HFF-Myc (cell line): ENCODE data around the gene GOLGA2.

Experiments
- DNase-seq: peaks from one replicate; pipeline ENCODE4 v3.0.0-alpha.2; 2011; ENCODE audit warnings: low read depth; ENCODE audit errors: extremely low read depth
- H3K4me3 ChIP-seq: replicated peaks from 2 replicates; pipeline ENCODE4 v1.5.1; 2011; ENCODE audit warnings: low read depth, mild to moderate bottlenecking, control low read depth, low read length
- TF ChIP-seq, protein P1 (sequence below): IDR thresholded peaks from 2 replicates; pipeline ENCODE4 v1.5.1; 2012; ENCODE audit warnings: mild to moderate bottlenecking, low read depth, low read length, control low read depth; ENCODE audit errors: missing control alignments

GOLGA2 gene

DNA sequence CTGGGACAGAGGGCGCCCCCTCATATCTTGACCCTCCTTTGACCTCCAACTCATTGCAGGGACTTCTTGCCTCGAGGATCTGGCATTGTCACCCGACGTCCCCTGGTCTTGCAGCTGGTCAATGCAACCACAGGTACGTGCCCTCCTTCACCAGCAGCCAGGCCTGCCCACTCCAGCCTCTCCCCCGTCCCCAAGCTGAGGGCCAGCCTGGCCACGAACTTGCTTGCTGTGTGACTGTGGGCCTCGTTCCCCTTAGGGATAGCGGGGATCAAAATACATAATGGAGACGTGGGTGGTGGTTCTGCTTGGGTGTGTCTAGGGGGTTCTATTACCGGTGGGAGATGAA is 57.7 kb downstream of the GOLGA2 start:
- H3K4me3 ChIP-seq = no peak overlapping the region
- TF ChIP-seq, protein P1, sequence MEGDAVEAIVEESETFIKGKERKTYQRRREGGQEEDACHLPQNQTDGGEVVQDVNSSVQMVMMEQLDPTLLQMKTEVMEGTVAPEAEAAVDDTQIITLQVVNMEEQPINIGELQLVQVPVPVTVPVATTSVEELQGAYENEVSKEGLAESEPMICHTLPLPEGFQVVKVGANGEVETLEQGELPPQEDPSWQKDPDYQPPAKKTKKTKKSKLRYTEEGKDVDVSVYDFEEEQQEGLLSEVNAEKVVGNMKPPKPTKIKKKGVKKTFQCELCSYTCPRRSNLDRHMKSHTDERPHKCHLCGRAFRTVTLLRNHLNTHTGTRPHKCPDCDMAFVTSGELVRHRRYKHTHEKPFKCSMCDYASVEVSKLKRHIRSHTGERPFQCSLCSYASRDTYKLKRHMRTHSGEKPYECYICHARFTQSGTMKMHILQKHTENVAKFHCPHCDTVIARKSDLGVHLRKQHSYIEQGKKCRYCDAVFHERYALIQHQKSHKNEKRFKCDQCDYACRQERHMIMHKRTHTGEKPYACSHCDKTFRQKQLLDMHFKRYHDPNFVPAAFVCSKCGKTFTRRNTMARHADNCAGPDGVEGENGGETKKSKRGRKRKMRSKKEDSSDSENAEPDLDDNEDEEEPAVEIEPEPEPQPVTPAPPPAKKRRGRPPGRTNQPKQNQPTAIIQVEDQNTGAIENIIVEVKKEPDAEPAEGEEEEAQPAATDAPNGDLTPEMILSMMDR = no peak
- no peak for DNase-seq

DNA sequence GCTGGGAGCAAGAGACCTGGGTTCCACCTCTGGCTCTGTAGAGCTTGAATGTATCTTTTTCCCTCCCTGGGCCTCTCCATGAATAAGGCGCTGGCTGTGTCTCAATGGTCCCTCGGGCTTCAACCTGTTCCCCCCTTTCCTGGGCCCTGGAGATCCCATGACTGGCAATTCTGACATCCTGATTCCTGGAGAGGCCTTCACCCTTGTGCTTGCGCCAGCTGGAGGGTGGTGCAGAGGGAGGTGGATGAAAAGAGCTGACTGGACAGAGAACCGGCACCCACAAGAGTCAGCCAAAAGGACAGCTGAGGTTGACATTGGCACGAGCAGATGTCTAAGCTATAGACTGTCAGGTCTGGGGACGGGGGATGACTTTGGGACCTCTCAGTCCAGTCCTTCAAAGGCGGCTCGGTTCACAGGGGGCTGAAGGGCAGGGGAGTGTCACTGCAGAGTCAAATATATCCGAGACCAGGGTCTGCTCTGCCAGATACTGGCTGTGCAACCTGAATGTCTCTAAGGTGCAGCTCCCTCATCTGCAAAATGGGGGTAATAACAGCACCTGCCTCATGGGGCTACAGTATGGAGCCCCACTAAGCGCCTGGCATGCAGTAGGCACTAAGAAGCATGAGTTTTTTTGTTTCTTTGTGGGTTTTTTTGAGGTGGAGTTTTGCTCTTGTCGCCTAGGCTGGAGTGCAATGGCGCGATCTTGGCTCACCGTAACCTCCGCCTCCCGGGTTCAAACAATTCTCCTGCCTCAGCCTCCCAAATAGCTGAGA is 58.8 kb downstream of the GOLGA2 start:
- no peak overlapping the region for H3K4me3 ChIP-seq
- TF ChIP-seq, protein P1 = no peak
- no peak for DNase-seq

DNA sequence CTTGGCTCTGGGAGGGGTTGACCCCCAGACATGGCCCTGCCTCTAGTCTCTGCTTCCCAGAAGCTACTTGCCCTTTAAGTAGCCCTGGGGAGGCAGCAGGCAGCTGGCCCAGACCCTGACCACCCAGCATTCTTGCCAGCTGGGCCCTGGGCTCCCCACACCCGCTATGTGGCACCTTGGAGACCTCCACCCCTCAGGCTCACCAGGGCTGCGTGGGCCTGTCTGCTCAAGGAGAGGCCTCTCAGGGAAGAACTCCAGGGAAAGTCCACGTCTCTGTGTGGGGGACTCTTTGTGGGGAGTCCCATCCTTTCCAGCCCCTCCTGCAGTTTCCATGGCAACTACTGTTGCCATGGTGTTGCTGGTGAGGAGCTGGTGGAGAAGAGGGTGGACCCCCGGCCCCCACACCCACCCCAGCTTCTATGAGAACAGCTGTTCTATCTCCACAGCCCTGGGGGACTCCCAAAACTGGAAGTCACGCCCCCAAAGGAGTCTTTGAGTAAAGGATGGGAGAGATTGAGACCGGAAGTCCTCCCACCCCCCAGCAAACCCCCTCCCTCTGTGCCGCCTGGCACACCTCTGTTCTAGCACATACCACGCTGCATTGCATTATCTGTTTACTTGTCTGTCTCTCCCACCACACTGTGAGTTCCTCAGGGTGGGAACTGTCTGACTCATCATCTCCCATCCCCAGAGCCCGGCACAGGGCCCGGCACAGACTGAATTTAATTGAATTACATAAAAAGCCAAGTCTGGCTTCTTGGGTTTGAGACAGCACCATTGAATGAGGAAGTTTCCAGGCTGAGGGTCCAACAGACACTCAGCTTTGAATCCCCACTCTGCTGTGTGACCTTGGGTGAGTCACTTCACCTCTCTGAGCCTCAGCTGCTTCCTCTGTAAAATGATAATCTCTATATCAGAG is 60.1 kb downstream of the GOLGA2 start:
- TF ChIP-seq, protein P1 = no peak
- no peak for DNase-seq

DNA sequence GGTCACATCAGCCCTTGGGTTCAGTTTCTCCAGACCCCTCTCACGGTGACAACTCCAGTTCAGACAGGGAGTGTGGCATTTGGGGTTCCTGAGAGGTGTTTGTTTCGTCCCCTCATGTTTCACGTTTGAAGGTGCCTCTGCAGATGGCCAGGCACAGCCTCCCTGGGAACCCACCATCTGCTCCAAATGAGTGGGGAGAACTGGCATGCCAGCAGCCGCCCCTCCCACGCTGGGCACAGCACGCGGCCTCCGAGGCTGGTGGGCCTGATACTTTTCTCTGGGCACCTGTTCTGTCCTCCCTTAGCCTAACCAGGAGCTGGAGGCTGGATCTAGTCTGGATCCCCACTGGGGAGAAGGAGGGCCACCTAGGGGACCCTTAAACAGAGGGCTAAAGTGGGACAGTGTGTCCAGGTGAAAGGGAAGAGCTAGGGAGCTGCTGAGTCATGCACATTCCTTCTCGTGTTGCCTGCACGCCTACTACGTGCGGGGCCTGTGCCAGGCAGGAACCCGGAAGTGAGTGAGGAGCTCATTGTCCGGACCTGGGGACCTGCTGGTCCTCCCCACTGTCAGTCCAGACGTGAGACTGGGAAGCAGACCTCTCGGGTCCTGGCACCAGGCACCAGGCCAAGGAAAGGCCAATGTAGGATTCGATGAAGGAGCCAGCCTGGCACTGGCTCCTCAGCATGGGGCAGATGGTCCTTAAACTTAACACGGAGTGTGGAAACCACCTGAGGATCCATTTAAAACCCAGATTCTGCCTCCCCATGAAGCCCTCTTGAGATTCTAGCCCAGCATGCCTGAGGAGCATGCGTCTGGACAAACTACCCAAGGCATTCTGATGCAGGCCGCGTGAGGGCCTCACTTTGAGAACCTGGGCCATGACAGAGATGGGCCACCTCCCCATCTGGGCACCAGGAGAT is 61.0 kb downstream of the GOLGA2 start:
- DNase-seq = no peak
- no peak overlapping the region for H3K4me3 ChIP-seq
- TF ChIP-seq, protein P1 = no peak

More for the DNA sequence above, 60.1 kb downstream of the GOLGA2 start:
- no peak overlapping the region for H3K4me3 ChIP-seq

DNA sequence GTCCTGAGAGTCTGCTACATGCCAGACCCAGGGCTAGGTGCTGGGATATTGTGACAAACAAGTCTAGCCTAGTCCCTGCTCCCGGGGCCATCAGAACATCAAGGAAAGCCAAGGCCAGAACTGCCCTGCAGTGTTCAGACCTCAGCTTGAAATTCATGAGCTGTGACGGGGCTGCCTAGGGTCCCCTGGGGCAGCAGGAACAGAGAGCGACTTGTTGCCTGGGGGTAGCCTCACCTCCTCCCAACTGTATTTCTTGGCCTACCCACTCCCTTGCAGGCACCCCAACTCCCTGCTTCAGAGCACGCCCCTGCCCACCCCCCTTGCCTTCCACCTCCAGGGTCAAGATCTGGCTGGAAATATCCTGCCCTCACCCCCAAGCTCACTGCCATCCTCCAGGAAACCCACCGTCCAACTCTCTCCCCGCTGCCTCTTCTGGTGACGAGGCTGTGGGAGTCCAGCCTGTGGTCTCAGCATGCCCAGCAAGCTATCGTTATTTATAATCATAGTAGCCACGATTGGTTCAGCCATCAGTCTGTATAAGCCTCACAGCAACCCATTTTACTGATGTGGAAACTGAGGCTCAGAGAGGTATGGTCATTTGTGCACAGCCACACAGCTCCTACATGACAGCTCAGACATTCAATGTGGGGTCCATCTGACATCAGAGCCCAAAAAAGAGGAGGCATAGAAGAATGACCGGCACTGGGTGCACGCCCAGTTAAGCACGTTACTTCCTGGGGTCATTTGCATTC is 61.9 kb downstream of the GOLGA2 start:
- DNase-seq = no peak
- H3K4me3 ChIP-seq = no peak overlapping the region
- TF ChIP-seq, protein P1 = no peak

DNA sequence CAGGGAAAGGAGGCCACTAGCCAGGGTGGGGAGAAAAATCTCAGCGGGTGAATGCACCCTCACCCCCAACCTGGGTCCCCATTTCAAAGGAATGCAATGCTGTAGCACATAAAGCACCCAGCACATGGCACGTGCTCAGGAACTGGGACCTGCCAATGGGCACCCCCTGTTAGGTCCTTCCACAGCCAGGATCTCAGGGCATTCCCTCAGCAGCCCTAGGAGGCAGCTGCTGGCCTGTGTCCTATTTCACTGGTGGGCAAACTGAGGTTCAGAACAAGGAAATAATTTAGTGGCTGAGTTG is 63.9 kb downstream of the GOLGA2 start:
- DNase-seq = no peak
- TF ChIP-seq, protein P1 = no peak
- H3K4me3 ChIP-seq = no peak overlapping the region
